ENCODE measurements around the gene GFOD1. TPM values are rescaled to one million over a fixed set of nuclear protein-coding genes. Genes with fewer than 3 reads are reported as not detected.

The GFOD1 gene
- total and polyA plus RNA-seq, 10 of the 15 experiments (the other 5 are each of a cell fraction or from before 2014, with no cell fraction given): 6.5 to 41.4 (median 16.0) TPM

DNA sequence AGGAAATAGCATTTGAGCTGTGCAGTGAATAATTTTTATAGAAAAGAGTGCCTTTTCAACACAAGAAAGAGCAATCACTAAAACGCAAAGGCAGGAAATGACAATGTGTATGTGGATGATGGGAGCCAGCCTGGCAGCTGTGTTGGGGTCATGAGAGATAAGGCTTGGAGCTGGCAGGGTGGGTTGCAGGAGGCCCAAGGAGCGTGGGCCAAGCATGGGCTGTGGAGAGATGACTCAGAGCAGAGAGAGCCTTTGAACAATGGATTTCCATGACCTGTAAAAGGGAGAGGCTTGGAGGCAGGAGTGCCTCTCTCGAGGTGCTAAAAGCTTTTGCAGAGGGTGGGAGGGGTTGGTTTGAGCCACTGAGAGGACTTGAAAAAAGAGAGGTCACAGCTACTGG is 152.4 kb downstream of the GFOD1 start (continued):
- TF ChIP-seq PKNOX1 (IDR thresholded peaks at IDR 0.05) (no peak), MYC (IDR thresholded peaks at IDR 0.05; ENCODE audit: insufficient read depth, insufficient read length, insufficient replicate concordance, low read length, severe bottlenecking) (no peak)

DNA sequence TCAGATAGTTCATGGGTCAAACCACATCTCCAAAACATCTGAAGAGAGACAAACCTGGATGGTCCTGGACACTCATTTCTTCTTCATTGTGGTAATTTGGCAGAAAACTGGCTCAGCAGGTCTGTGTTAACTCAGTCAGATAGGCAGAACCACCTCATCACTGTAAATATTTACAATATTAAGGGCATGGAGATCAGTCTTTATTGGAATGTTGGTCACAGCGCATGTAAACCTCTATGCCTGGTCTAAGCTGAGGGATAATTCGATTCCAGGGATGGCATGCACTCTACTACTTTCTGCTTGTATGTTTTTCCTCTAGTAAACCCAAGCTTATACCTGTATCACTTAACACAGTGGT is 155.1 kb downstream of the GFOD1 start:
- H2AFZ ChIP-seq (ENCODE audit: control insufficient read depth, low read depth, low read length): no peak overlapping the region
- ATAC-seq (no peak), FAIRE-seq (no peak), DNase-seq (ENCODE audit: low read depth, low spot score) (no peak)
- peaks cover 6% of the 10 kb centered on the region; the same call in 1 of the 2 replicates for H3K4me1 ChIP-seq (ENCODE audit: control insufficient read depth, insufficient read depth, low read length)
- ChIA-PET CTCF (interaction anchor here (0.6 to 9.6 kb wide), 24 partner anchors 8 to 421 kb away, joined by 3 to 169 read pairs (median 4); partner anchors contain the start of gene SIRT5), RAD21 (ENCODE audit: unreplicated experiment) (interaction anchor here (1.0 to 10.2 kb wide), 7 partner anchors 25 to 420 kb away, joined by 3 to 124 read pairs (median 41); no protein-coding TSS in a partner anchor), POLR2A (no interaction called here), SMC1A (ENCODE audit: uncharacterized antibody, unreplicated experiment) (interaction anchor here (1.6 to 7.5 kb wide), 11 partner anchors 29 to 421 kb away, joined by 4 to 119 read pairs (median 21); partner anchors contain the start of gene SIRT5)
- TF ChIP-seq EP300 (IDR thresholded peaks at IDR 0.05; ENCODE audit: borderline replicate concordance in 1 of 2, control insufficient read depth in 1 of 2, low read depth in 2 of 2, low read length in 2 of 2) (no peak), E2F8 (IDR thresholded peaks at IDR 0.05; ENCODE audit: low read depth, partially characterized antibody) (no peak), KAT2A (conservative IDR thresholded peaks at IDR 0.05; ENCODE audit: control insufficient read depth, low read depth, low read length) (no peak), SMAD5 (IDR thresholded peaks at IDR 0.05; ENCODE audit: low read depth) (no peak), MYC (IDR thresholded peaks at IDR 0.05; ENCODE audit: insufficient read depth, insufficient read length, insufficient replicate concordance, low read length, severe bottlenecking) (no peak), CBFB (IDR thresholded peaks at IDR 0.05; ENCODE audit: low read depth) (no peak), CREB1 (IDR thresholded peaks at IDR 0.05; ENCODE audit: low read depth) (no peak), GABPA (IDR thresholded peaks at IDR 0.05; ENCODE audit: low read depth) (no peak), CHD2 (IDR thresholded peaks at IDR 0.05; ENCODE audit: borderline replicate concordance, low read depth, low read length) (no peak), JUNB (IDR thresholded peaks at IDR 0.05) (no peak), RUNX3 (IDR thresholded peaks at IDR 0.05; ENCODE audit: low read length) (no peak), NR2C2 (IDR thresholded peaks at IDR 0.05; ENCODE audit: borderline replicate concordance, control insufficient read depth, insufficient read length, low read depth) (no peak), PML (IDR thresholded peaks at IDR 0.05; ENCODE audit: low read length) (no peak), CBX3 (IDR thresholded peaks at IDR 0.05; ENCODE audit: borderline replicate concordance, low read depth) (no peak)
- TF ChIP-seq, protein P1, sequence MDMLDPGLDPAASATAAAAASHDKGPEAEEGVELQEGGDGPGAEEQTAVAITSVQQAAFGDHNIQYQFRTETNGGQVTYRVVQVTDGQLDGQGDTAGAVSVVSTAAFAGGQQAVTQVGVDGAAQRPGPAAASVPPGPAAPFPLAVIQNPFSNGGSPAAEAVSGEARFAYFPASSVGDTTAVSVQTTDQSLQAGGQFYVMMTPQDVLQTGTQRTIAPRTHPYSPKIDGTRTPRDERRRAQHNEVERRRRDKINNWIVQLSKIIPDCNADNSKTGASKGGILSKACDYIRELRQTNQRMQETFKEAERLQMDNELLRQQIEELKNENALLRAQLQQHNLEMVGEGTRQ (IDR thresholded peaks at IDR 0.05; ENCODE audit: borderline replicate concordance, low read depth, low read length): no peak
- 52% methylated on average over 2 of the region's 2 CpGs for WGBS (ENCODE audit: insufficient coverage, insufficient replicate concordance, low lambda C conversion rate, missing lambda C conversion rate)
- peaks cover 7% of the 10 kb centered on the region for H3K79me2 ChIP-seq (ENCODE audit: control insufficient read depth, insufficient read depth, low read length)
- H3K36me3 ChIP-seq (ENCODE audit: control insufficient read depth in 2 of 2, insufficient read depth in 2 of 2, low read length in 1 of 2): no peaks in the 10 kb centered on the region
- no peak overlapping the region for H3K4me3 ChIP-seq
- no peak overlapping the region for H3K9ac ChIP-seq (ENCODE audit: control insufficient read depth, insufficient read depth, low read length)
- intact Hi-C loops (cut with micrococcal nuclease; ENCODE audit: unreplicated experiment): no loop called here
- BruUV-seq (replicated peaks): no TSS peak
- H3K4me2 ChIP-seq (ENCODE audit: control insufficient read depth, insufficient read depth): no peak overlapping the region
- no peaks in the 10 kb centered on the region for H3K27me3 ChIP-seq (replicated peaks in 1 of 2; ENCODE audit: control insufficient read depth in 2 of 2, insufficient read depth in 2 of 2, low read length in 1 of 2)
- H3K27ac ChIP-seq (ENCODE audit: control insufficient read depth, insufficient read depth): no peak overlapping the region
- in situ Hi-C loops (cut with MboI): loop anchor here (5.0 kb wide), 2 partner anchors 135 to 420 kb away; no protein-coding TSS in a partner anchor
- no peaks in the 10 kb centered on the region for H3K9me3 ChIP-seq (replicated peaks; ENCODE audit: control insufficient read depth, insufficient read depth, low read length)
- H4K20me1 ChIP-seq (ENCODE audit: control insufficient read depth, insufficient read depth): no peaks in the 10 kb centered on the region

Data from GM12878 (cell line).